ENCODE measurements around the gene GFOD1.

The GFOD1 gene

DNA sequence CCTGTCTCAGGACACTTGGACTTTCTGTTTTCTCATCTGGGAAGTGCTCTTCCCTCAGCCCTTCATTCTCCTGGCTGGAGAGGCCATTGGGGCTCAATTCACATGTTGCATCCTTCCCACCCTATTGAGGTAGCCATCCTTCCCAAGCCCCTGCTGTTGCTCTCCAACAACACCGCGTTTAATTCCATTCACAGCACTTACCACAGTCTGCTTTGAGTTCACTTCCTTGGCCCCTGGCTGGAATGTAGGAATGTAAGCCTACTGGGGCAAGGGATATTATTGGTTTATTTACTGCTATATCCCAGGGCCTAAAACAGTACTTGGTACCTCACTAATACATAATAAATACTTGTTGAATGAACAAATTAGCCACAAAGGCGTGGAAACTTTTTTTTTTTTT, 6.7 kb upstream of the GFOD1 start:
- Histone ChIP-seq H3K4me3 (ENCODE audit: low read depth, low read length) (no peak overlapping the region), H3K36me3 (ENCODE audit: control insufficient read depth, insufficient read depth, low read length) (no peaks in the 10 kb centered on the region), H3K4me1 (ENCODE audit: control insufficient read depth, insufficient read depth, low read length) (peaks cover 24% of the 10 kb centered on the region), H3K27me3 (ENCODE audit: control insufficient read depth, insufficient read depth, low read length) (peaks cover 6% of the 10 kb centered on the region), H3K27ac (ENCODE audit: low read depth, low read length) (no peak overlapping the region), H3K9ac (ENCODE audit: low read length) (no peak overlapping the region), H3K9me3 (ENCODE audit: control insufficient read depth, insufficient read depth, low read depth, low read length) (no peaks in the 10 kb centered on the region)

DNA sequence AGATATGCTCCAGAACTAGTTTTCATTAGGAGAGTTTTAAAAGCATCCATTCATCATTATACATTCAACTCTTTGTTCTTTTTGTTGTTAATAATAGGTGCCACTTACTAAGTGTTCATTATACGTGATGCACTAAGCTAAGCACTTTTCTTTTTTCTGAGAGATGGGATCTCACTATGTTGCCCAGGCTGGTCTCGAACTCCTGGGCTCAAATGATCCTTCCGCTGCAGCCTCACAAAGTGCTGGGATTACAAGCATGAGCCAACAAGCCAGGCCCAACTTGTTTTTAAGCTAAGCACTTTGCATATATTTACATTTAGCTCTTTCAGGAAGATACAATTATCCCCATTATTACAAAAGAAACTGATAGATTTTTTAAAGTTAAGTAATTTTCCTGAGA, 5.7 kb upstream of the GFOD1 start:
- H3K4me1 ChIP-seq (ENCODE audit: control insufficient read depth, insufficient read depth, low read length), result peaks cover 28% of the 10 kb centered on the region
- H3K36me3 ChIP-seq (ENCODE audit: control insufficient read depth, insufficient read depth, low read length), result no peaks in the 10 kb centered on the region
- H3K9me3 ChIP-seq (ENCODE audit: control insufficient read depth, insufficient read depth, low read depth, low read length), result no peaks in the 10 kb centered on the region
- peaks cover 16% of the 10 kb centered on the region for H3K27me3 ChIP-seq (ENCODE audit: control insufficient read depth, insufficient read depth, low read length)
- no peak overlapping the region for H3K4me3 ChIP-seq (ENCODE audit: low read depth, low read length)
- no peak overlapping the region for H3K9ac ChIP-seq (ENCODE audit: low read length)
- H3K27ac ChIP-seq (ENCODE audit: low read depth, low read length), result no peak overlapping the region

DNA sequence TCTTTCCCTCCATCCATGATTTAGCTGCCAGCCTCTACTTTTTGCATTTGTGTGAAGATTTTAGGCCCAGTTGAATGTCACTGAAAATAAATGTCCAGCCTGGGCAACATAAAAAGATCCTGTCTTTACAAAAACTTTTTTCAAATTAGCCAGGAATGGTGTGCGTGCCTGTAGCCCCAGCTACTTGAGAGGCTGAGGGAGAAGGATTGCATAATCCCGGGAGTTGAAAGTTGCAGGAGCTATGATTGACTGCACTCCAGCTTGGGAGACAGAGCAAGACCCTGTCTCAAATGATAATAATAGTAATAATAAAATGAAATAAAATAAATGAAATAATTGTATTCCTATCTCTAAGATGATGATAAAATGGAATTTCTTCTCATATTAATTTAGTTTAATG, 5.0 kb upstream of the GFOD1 start:
- no peak overlapping the region for H3K9ac ChIP-seq (ENCODE audit: low read length)
- no peaks in the 10 kb centered on the region for H3K36me3 ChIP-seq (ENCODE audit: control insufficient read depth, insufficient read depth, low read length)
- peaks cover 30% of the 10 kb centered on the region for H3K4me1 ChIP-seq (ENCODE audit: control insufficient read depth, insufficient read depth, low read length)

DNA sequence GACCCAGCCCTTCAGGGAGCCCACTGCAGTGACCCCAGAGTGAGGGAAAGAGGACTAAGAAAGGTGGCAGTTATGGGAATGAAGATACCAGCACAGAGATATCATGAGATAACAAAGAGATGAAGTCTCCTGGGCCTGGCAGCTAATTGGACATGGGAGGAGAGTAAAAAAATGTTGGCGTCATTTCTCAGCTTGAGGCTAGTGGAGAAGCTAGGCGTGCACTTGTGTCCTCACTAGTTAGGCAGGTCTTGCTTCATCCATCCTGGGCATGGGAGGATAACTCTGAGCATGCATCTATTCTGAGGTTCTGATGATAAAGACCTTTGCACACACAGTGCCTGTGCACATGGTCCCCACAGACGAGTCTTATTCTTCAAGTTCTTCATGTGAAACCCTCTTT, 4.1 kb upstream of the GFOD1 start:
- Histone ChIP-seq H3K4me1 (ENCODE audit: control insufficient read depth, insufficient read depth, low read length) (peaks cover 29% of the 10 kb centered on the region), H3K27me3 (ENCODE audit: control insufficient read depth, insufficient read depth, low read length) (peaks cover 24% of the 10 kb centered on the region), H3K4me3 (ENCODE audit: low read depth, low read length) (no peak overlapping the region), H3K9me3 (ENCODE audit: control insufficient read depth, insufficient read depth, low read depth, low read length) (no peaks in the 10 kb centered on the region), H3K27ac (ENCODE audit: low read depth, low read length) (no peak overlapping the region), H3K9ac (ENCODE audit: low read length) (no peak overlapping the region), H3K36me3 (ENCODE audit: control insufficient read depth, insufficient read depth, low read length) (no peaks in the 10 kb centered on the region)

More for the DNA sequence above, 5.0 kb upstream of the GFOD1 start:
- no peaks in the 10 kb centered on the region for H3K9me3 ChIP-seq (ENCODE audit: control insufficient read depth, insufficient read depth, low read depth, low read length)
- H3K4me3 ChIP-seq (ENCODE audit: low read depth, low read length), result no peak overlapping the region
- no peak overlapping the region for H3K27ac ChIP-seq (ENCODE audit: low read depth, low read length)
- H3K27me3 ChIP-seq (ENCODE audit: control insufficient read depth, insufficient read depth, low read length), result peaks cover 19% of the 10 kb centered on the region

DNA sequence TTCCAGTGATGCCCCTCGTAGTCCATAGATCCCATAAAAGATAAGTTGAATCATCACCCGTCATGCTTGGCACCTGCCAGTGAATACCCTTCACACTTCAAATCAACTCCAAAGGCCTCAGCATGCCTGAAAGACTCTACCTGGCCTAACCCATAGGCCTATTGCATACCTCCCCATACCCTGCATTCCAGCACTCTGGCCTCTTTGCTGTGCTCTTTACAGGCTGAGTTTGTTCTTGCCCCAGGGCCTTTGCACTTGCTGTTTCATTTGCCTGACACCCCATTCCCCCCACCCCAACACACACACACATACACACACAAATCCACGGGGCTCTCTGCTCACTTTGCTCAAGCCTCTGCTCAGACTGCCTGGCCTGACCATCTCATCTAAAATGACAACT, 3.0 kb upstream of the GFOD1 start:
- H3K9ac ChIP-seq (ENCODE audit: low read length), result no peak overlapping the region
- no peaks in the 10 kb centered on the region for H3K36me3 ChIP-seq (ENCODE audit: control insufficient read depth, insufficient read depth, low read length)
- no peak overlapping the region for H3K4me3 ChIP-seq (ENCODE audit: low read depth, low read length)
- H3K9me3 ChIP-seq (ENCODE audit: control insufficient read depth, insufficient read depth, low read depth, low read length), result no peaks in the 10 kb centered on the region
- peaks cover 34% of the 10 kb centered on the region for H3K27me3 ChIP-seq (ENCODE audit: control insufficient read depth, insufficient read depth, low read length)
- H3K4me1 ChIP-seq (ENCODE audit: control insufficient read depth, insufficient read depth, low read length), result peaks cover 20% of the 10 kb centered on the region
- H3K27ac ChIP-seq (ENCODE audit: low read depth, low read length), result no peak overlapping the region

DNA sequence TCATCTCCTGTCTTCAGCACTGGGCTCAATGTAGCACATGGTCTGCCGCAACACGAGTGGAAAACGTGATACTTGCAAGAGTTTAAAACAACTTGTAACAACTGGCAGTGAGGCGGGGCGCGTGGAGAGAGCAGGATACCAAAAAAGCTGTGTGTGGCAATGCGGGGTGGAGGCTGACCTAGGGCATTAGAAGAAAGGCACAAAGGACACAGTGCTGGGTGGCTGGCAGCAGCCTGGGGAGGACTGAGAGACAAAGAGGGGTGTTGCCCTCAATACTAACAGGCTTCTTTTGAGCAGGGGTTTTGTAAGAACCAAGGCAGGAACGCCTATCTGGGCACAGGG, 1.5 kb upstream of the GFOD1 start:
- H3K4me3 ChIP-seq (ENCODE audit: low read depth, low read length), result no peak overlapping the region
- H3K4me1 ChIP-seq (ENCODE audit: control insufficient read depth, insufficient read depth, low read length), result peaks cover 28% of the 10 kb centered on the region
- H3K36me3 ChIP-seq (ENCODE audit: control insufficient read depth, insufficient read depth, low read length), result no peaks in the 10 kb centered on the region
- H3K9ac ChIP-seq (ENCODE audit: low read length), result no peak overlapping the region
- no peaks in the 10 kb centered on the region for H3K9me3 ChIP-seq (ENCODE audit: control insufficient read depth, insufficient read depth, low read depth, low read length)
- H3K27me3 ChIP-seq (ENCODE audit: control insufficient read depth, insufficient read depth, low read length), result peaks cover 49% of the 10 kb centered on the region
- no peak overlapping the region for H3K27ac ChIP-seq (ENCODE audit: low read depth, low read length)

DNA sequence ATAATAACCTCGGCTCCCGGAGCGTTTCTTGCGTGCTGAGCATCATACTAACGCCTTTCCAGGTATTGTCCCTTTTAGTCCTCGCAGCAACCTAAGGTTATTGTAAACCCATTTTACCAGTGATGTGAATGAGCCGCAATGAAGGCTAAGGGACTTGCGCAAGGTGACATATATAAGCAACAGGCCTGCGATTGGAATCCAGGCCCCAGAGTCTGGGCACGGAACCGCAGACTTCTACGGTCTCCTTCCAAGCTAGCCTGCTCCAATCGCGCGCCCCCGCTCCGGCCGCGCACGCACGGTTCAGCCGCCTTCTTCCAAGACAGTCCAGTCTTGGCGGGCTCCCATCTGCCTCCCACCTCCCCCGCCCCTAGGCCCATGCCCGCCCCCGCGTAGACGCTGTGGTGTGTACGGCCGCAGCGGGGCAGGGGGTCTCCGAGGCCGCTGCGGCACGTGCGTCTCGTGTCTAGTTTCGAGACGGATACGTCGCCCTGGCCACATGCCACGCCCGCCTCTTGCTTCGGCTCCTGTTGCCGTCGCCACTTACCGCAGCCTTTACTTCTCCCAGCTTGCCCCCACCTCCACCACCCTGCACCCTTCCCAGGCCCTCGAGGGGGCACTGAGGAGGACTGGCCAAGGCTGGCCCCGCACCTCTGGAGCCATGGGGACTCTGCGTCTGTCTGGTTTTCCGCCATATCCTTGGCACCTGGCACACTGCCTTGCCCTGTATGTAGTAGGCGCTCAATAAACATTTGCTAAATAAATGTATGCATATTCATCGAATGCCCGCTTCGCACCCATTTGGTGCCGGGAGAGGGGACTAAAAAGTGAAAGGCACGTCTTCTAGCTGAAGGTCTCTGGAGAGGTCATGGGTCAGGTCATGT, 855 bp upstream of the GFOD1 start:
- Histone ChIP-seq H3K9ac (ENCODE audit: low read length) (no peak overlapping the region), H3K27ac (ENCODE audit: low read depth, low read length) (no peak overlapping the region), H3K27me3 (ENCODE audit: control insufficient read depth, insufficient read depth, low read length) (peaks cover 55% of the 10 kb centered on the region), H3K4me3 (ENCODE audit: low read depth, low read length) (peak overlapping the region; percentile 65), H3K36me3 (ENCODE audit: control insufficient read depth, insufficient read depth, low read length) (no peaks in the 10 kb centered on the region), H3K4me1 (ENCODE audit: control insufficient read depth, insufficient read depth, low read length) (peaks cover 24% of the 10 kb centered on the region), H3K9me3 (ENCODE audit: control insufficient read depth, insufficient read depth, low read depth, low read length) (no peaks in the 10 kb centered on the region)

DNA sequence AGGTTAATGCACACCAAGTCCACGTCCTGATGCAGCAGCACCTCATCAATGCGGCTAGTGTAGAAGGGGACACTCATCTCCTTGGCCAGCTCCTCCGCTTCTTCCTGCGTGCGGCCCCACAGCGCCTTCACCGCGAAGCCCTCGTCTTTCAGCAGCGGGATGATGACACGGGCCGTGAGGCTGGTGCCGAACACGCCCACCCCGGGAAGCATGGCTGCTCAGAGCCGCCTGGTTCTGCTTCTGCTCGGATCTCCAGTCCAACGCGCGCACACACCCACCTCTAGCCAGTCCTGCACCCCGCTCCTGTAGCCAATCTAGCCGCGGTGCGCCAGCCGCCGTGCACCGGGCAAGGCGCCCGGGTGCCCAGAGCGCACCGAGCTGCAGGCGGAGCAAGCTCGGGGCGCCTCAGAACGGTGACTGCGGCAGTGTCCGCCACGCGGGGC, 700 bp downstream of the GFOD1 start:
- Histone ChIP-seq H3K27ac (ENCODE audit: low read depth, low read length) (no peak overlapping the region), H3K4me3 (ENCODE audit: low read depth, low read length) (peak overlapping the region; percentile 65), H3K27me3 (ENCODE audit: control insufficient read depth, insufficient read depth, low read length) (peaks cover 57% of the 10 kb centered on the region), H3K9ac (ENCODE audit: low read length) (peak overlapping the region; percentile 55), H3K4me1 (ENCODE audit: control insufficient read depth, insufficient read depth, low read length) (peaks cover 24% of the 10 kb centered on the region), H3K36me3 (ENCODE audit: control insufficient read depth, insufficient read depth, low read length) (no peaks in the 10 kb centered on the region), H3K9me3 (ENCODE audit: control insufficient read depth, insufficient read depth, low read depth, low read length) (no peaks in the 10 kb centered on the region)

DNA sequence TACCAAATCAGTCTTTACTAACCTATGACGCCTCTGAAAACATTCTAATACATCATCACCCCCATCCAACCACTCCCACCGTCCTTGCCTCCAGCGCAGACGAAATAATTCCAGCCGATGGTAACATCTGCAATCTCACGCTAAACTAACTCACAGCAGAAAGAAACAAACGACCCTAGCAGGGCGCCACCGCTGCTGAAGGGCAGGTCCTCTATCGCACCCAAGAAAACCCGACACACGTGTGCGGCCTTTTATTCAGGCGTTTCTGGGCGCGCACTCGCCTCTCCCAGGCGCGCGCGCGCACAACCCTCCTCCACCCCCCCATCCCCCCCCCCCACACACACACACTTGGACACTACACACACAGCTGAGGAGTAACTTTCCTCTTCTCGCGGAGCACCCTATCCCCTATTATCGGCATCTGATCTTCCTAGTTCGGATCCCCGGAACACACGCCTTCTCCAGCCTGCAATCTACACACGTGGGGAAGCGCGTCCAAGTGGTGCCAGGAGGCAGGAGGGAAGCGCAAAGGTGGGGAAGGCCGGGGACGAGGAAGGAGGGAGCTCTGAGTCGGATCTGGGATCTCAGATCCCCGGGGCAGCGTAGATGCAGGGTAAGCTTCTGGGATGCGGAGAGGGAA, 1.4 kb downstream of the GFOD1 start:
- H3K9ac ChIP-seq (ENCODE audit: low read length), result peak overlapping the region; percentile 55
- H3K9me3 ChIP-seq (ENCODE audit: control insufficient read depth, insufficient read depth, low read depth, low read length), result no peaks in the 10 kb centered on the region
- peak overlapping the region; percentile 65 for H3K4me3 ChIP-seq (ENCODE audit: low read depth, low read length)
- H3K27ac ChIP-seq (ENCODE audit: low read depth, low read length), result no peak overlapping the region
- H3K4me1 ChIP-seq (ENCODE audit: control insufficient read depth, insufficient read depth, low read length), result peaks cover 28% of the 10 kb centered on the region
- peaks cover 57% of the 10 kb centered on the region for H3K27me3 ChIP-seq (ENCODE audit: control insufficient read depth, insufficient read depth, low read length)
- no peaks in the 10 kb centered on the region for H3K36me3 ChIP-seq (ENCODE audit: control insufficient read depth, insufficient read depth, low read length)

DNA sequence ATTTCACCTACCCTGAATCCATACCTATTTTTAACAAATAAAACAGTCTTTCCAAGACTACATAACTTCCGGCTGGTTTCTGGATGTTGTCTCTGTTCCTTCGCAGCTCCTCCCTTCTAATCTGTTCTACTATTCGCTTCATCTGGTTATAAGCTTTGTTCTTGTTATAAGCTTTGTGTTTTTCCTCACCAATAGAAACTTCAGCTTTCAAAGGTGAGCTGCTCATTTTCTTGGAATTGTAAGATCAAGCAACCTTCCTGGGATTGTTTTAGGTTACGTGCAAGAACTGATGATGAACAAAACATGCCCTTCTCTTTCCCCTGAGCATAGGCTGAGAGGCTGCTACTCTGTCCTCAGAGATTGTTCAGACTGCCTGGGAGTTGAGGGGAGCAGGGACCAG, 2.1 kb downstream of the GFOD1 start:
- Histone ChIP-seq H3K9me3 (ENCODE audit: control insufficient read depth, insufficient read depth, low read depth, low read length) (no peaks in the 10 kb centered on the region), H3K36me3 (ENCODE audit: control insufficient read depth, insufficient read depth, low read length) (no peaks in the 10 kb centered on the region), H3K4me1 (ENCODE audit: control insufficient read depth, insufficient read depth, low read length) (peaks cover 32% of the 10 kb centered on the region), H3K27ac (ENCODE audit: low read depth, low read length) (no peak overlapping the region), H3K27me3 (ENCODE audit: control insufficient read depth, insufficient read depth, low read length) (peaks cover 57% of the 10 kb centered on the region), H3K4me3 (ENCODE audit: low read depth, low read length) (peak overlapping the region; percentile 65), H3K9ac (ENCODE audit: low read length) (peak overlapping the region; percentile 38)

DNA sequence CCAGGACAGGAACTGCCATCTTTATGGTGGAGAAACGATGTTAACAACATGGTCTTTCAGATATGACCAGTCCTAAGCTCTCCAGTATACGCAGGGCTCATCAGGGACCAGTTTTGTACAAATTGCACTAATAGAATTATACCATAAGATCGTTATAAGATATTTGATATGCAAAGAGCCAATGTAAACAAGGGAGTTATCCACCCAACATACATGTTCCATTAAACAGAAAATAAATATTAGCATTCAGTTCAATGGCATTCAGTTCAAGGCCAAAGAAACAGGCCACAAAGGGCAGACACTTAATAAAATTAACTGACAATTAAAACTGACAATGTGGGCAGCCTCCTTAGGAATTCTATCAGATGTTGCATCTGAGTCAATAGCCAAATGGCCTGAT, 2.6 kb downstream of the GFOD1 start:
- Histone ChIP-seq H3K4me1 (ENCODE audit: control insufficient read depth, insufficient read depth, low read length) (peaks cover 32% of the 10 kb centered on the region), H3K9me3 (ENCODE audit: control insufficient read depth, insufficient read depth, low read depth, low read length) (no peaks in the 10 kb centered on the region), H3K4me3 (ENCODE audit: low read depth, low read length) (peak overlapping the region; percentile 65), H3K9ac (ENCODE audit: low read length) (no peak overlapping the region), H3K27ac (ENCODE audit: low read depth, low read length) (no peak overlapping the region), H3K27me3 (ENCODE audit: control insufficient read depth, insufficient read depth, low read length) (peaks cover 57% of the 10 kb centered on the region), H3K36me3 (ENCODE audit: control insufficient read depth, insufficient read depth, low read length) (no peaks in the 10 kb centered on the region)
